Glutamatergic neuron (in vitro differentiated cells): ENCODE data around the gene PRDM16. TPM values are rescaled to one million over a fixed set of nuclear protein-coding genes. Genes with fewer than 3 reads are reported as not detected.

Experiments used
- DNase-seq: peaks from one replicate; pipeline ENCODE4 v3.0.0; 2022
- H3K27ac Mint-ChIP-seq: one replicate; pipeline ENCODE4 v1.8.0; 2020; ENCODE audit warnings: mild to moderate bottlenecking, mixed read lengths, inconsistent platforms; ENCODE audit not compliant: unreplicated experiment
- H3K27me3 Mint-ChIP-seq: one replicate; pipeline ENCODE4 v1.8.0; 2020; ENCODE audit warnings: mild to moderate bottlenecking, moderate library complexity, mixed read lengths, inconsistent platforms; ENCODE audit not compliant: unreplicated experiment
- H3K36me3 Mint-ChIP-seq: one replicate; pipeline ENCODE4 v1.8.0; 2020; ENCODE audit warnings: mild to moderate bottlenecking, mixed read lengths, inconsistent platforms; ENCODE audit not compliant: unreplicated experiment
- H3K4me1 Mint-ChIP-seq: one replicate; pipeline ENCODE4 v1.8.0; 2020; ENCODE audit warnings: mild to moderate bottlenecking, low read depth, mixed read lengths, inconsistent platforms; ENCODE audit not compliant: unreplicated experiment
- H3K4me3 Mint-ChIP-seq: one replicate; pipeline ENCODE4 v1.8.0; 2020; ENCODE audit warnings: mild to moderate bottlenecking, mixed read lengths, inconsistent platforms; ENCODE audit not compliant: unreplicated experiment
- H3K9me3 Mint-ChIP-seq: one replicate; pipeline ENCODE4 v1.8.0; 2020; ENCODE audit warnings: mild to moderate bottlenecking, moderate library complexity, mixed read lengths, inconsistent platforms; ENCODE audit not compliant: unreplicated experiment
- CTCF ChIP-seq: fragments of 200-600 bp; sonication (generic); IDR thresholded peaks from one replicate; pipeline ENCODE4 v1.5.0; 2021; ENCODE audit not compliant: partially characterized antibody, unreplicated experiment
- total RNA-seq: library from RNA; stranded (reverse); fragmentation: NEBNext Ultra II Directional; extraction: Animal tissue kit (Norgen Biotek cat#: 25700); gene quantifications from one replicate; pipeline ENCODE4 v1.2.1, GENCODE V29; 2021; ENCODE audit not compliant: unreplicated experiment

PRDM16 gene
- total RNA-seq, 1 donor from 2014 or later, result 0.07 TPM

DNA sequence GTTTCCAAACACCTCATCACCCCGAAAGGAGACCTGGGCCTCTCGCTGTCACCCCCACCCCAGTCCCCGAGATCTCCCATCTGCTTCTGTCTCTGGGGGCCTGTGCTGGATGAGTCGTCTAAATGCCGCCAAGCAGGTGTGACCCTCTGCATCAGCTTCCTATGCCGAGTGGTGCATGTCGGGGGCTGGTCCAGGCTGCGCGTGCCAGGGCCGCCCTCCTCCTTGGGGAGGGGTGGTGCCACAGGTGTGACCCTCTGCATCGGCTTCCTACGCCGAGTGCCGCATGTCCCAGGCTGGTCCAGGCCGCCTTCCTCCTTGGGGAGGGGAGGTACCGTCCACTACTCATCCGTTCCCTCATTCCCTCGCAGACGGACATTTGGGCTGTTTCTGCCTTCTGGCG is 115.7 kb downstream of the PRDM16 start:
- peaks cover 7% of the 10 kb centered on the region for H3K27me3 Mint-ChIP-seq
- peaks cover 6% of the 10 kb centered on the region for H3K4me1 Mint-ChIP-seq
- no peak overlapping the region for H3K4me3 Mint-ChIP-seq
- no peak for TF ChIP-seq CTCF
- H3K36me3 Mint-ChIP-seq, result no peaks in the 10 kb centered on the region
- H3K27ac Mint-ChIP-seq, result no peak overlapping the region
- no peak for DNase-seq
- peaks cover 5% of the 10 kb centered on the region for H3K9me3 Mint-ChIP-seq

GRCh38 chr1:3185896-3186525 is 117.0 kb downstream of the PRDM16 start:
- no peak for DNase-seq
- H3K4me3 Mint-ChIP-seq, result no peak overlapping the region
- no peaks in the 10 kb centered on the region for H3K36me3 Mint-ChIP-seq
- no peak for TF ChIP-seq CTCF
- H3K27me3 Mint-ChIP-seq, result peaks cover 6% of the 10 kb centered on the region
- peaks cover 5% of the 10 kb centered on the region for H3K9me3 Mint-ChIP-seq
- H3K27ac Mint-ChIP-seq, result no peak overlapping the region
- H3K4me1 Mint-ChIP-seq, result peaks cover 6% of the 10 kb centered on the region

- peaks cover 5% of the 10 kb centered on the region for H3K9me3 Mint-ChIP-seq
- H3K27ac Mint-ChIP-seq, result no peak overlapping the region
- no peak overlapping the region for H3K4me3 Mint-ChIP-seq
- peaks cover 6% of the 10 kb centered on the region for H3K4me1 Mint-ChIP-seq
- TF ChIP-seq CTCF, result no peak
- H3K27me3 Mint-ChIP-seq, result peaks cover 6% of the 10 kb centered on the region
- no peaks in the 10 kb centered on the region for H3K36me3 Mint-ChIP-seq
- no peak for DNase-seq
Measured at GRCh38 chr1:3186526-3186921, 117.5 kb downstream of the PRDM16 start.

DNA sequence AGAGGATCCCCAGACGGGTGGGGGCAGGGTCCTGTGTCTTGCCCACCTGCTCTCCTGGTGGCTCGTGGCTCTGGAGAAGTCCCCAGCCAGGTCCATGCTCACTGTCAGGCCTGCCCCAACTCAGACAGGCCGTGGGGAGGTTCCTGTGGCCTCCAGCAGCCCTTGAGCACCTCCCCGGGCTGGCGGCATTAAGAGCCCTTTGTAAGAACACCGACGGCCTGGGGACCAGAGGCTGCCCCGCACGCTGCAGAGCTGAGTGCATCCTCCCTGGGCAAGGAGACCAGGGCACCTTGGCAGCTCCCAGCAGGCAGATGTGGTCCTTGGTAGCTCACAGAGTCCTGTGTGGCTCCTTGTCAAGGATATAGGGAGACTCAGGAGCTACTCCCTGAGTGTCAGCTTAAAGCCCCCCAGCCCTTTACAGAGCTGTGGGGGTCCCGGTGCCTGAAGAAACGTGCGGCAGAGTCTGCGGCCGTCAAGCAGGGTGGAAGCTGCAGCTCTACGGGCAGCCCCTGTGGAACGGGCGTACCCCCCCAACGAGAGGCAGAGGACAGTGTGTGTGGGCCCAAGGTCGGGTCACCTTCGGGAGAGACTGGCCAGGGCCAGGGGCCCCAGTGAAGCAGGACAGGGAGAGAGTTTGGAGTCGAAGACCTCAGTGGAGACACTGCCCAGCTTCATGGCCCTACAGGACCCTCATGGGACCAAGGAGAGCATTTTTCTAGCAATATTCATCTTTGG is 118.6 kb downstream of the PRDM16 start:
- H3K4me1 Mint-ChIP-seq, result peaks cover 6% of the 10 kb centered on the region
- no peak for TF ChIP-seq CTCF
- H3K4me3 Mint-ChIP-seq, result no peak overlapping the region
- H3K27ac Mint-ChIP-seq, result no peak overlapping the region
- H3K36me3 Mint-ChIP-seq, result no peaks in the 10 kb centered on the region
- H3K27me3 Mint-ChIP-seq, result peaks cover 2% of the 10 kb centered on the region
- H3K9me3 Mint-ChIP-seq, result peaks cover 5% of the 10 kb centered on the region
- no peak for DNase-seq
